CD4-positive, alpha-beta T cell treated with Interleukin-6 for 4 hours (primary cell): Measurements from ENCODE around the gene TMEM174.
"Not testable (repeated sequence)": the region's sequence is repeated elsewhere in the genome, so short reads cannot be mapped to it uniquely, and the experiment has no call there.

Experiments
- DNase-seq: peaks from one replicate; pipeline ENCODE4 v3.0.0-alpha.2; 2020; ENCODE audit warnings: mixed read lengths

TMEM174 gene

GRCh38 chr5:73197637-73198257, 24.8 kb downstream of the TMEM174 start:
- DNase-seq: no peak

GRCh38 chr5:73198833-73199592, 26.0 kb downstream of the TMEM174 start:
- DNase-seq: no peak

- DNase-seq: no peak
Measured at GRCh38 chr5:73199671-73200070, 26.7 kb downstream of the TMEM174 start.

- peak; percentile 69 for DNase-seq
Measured at GRCh38 chr5:73201547-73202513, 28.8 kb downstream of the TMEM174 start.

- no peak for DNase-seq
Measured at GRCh38 chr5:73204332-73204731, 31.3 kb downstream of the TMEM174 start.

- no peak for DNase-seq
Measured at GRCh38 chr5:73204733-73205132, 31.7 kb downstream of the TMEM174 start.

- no peak for DNase-seq
Measured at GRCh38 chr5:73205305-73205704, 32.3 kb downstream of the TMEM174 start.

GRCh38 chr5:73207239-73207638, 34.2 kb downstream of the TMEM174 start:
- not testable (repeated sequence) for DNase-seq

GRCh38 chr5:73209075-73209474, 36.1 kb downstream of the TMEM174 start:
- DNase-seq: not testable (repeated sequence)

GRCh38 chr5:73212693-73213092, 39.7 kb downstream of the TMEM174 start:
- DNase-seq: not testable (repeated sequence)

GRCh38 chr5:73213566-73213998, 40.6 kb downstream of the TMEM174 start:
- no peak for DNase-seq

GRCh38 chr5:73214306-73214705, 41.3 kb downstream of the TMEM174 start:
- DNase-seq: no peak

- DNase-seq: no peak
Measured at GRCh38 chr5:73214996-73215395, 42.0 kb downstream of the TMEM174 start.

GRCh38 chr5:73215531-73215890, 42.5 kb downstream of the TMEM174 start:
- DNase-seq: no peak

GRCh38 chr5:73215891-73216610, 43.1 kb downstream of the TMEM174 start:
- DNase-seq: peak; percentile 62

- DNase-seq: no peak
Measured at GRCh38 chr5:73218552-73219171, 45.7 kb downstream of the TMEM174 start.

- DNase-seq: not testable (repeated sequence)
Measured at GRCh38 chr5:73219336-73219735, 46.3 kb downstream of the TMEM174 start.

GRCh38 chr5:73221161-73221560, 48.2 kb downstream of the TMEM174 start:
- DNase-seq: no peak

- no peak for DNase-seq
Measured at GRCh38 chr5:73221726-73222125, 48.7 kb downstream of the TMEM174 start.

GRCh38 chr5:73222173-73222572, 49.2 kb downstream of the TMEM174 start:
- DNase-seq: no peak
